Measurements from ENCODE around the gene VMP1.

GRCh38 chr17:59676716-59677115, 30.7 kb upstream of the VMP1 start:
- TF ChIP-seq, protein P1, sequence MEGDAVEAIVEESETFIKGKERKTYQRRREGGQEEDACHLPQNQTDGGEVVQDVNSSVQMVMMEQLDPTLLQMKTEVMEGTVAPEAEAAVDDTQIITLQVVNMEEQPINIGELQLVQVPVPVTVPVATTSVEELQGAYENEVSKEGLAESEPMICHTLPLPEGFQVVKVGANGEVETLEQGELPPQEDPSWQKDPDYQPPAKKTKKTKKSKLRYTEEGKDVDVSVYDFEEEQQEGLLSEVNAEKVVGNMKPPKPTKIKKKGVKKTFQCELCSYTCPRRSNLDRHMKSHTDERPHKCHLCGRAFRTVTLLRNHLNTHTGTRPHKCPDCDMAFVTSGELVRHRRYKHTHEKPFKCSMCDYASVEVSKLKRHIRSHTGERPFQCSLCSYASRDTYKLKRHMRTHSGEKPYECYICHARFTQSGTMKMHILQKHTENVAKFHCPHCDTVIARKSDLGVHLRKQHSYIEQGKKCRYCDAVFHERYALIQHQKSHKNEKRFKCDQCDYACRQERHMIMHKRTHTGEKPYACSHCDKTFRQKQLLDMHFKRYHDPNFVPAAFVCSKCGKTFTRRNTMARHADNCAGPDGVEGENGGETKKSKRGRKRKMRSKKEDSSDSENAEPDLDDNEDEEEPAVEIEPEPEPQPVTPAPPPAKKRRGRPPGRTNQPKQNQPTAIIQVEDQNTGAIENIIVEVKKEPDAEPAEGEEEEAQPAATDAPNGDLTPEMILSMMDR (IDR thresholded peaks at IDR 0.05; ENCODE audit: low read depth, low read length, poor library complexity, severe bottlenecking): no peak
- no peak for TF ChIP-seq EZH2phosphoT487 (IDR thresholded peaks at IDR 0.05; ENCODE audit: borderline replicate concordance, low read length)
